PC-3 (cell line): ENCODE results near the gene SPIB.

Experiments
- CTCF ChIP-seq: fragments of 300-600 bp; sonication (generic); conservative IDR thresholded peaks from 2 replicates; pipeline ENCODE4 v1.5.1; 2017; ENCODE audit warnings: antibody characterized with exemption, low read depth, mild to moderate bottlenecking, low read length
- EZH2 ChIP-seq: fragments of 300-600 bp; sonication (generic); IDR thresholded peaks from one replicate; pipeline ENCODE4 v1.6.1; 2017; ENCODE audit warnings: antibody characterized with exemption, mild to moderate bottlenecking, low read length; ENCODE audit not compliant: unreplicated experiment
- EZH2phosphoT487 ChIP-seq: fragments of 300-600 bp; sonication (generic); IDR thresholded peaks from 2 replicates; pipeline ENCODE4 v1.6.1; 2018; ENCODE audit warnings: mild to moderate bottlenecking, antibody characterized with exemption, low read length, borderline replicate concordance

- no peak for TF ChIP-seq CTCF
- TF ChIP-seq EZH2phosphoT487 = no peak
- TF ChIP-seq EZH2 = no peak
Observed at GRCh38 chr19:50455992-50456391, 37.3 kb downstream of the SPIB start.
